H1 (cell line): ENCODE results near the gene TRIM75. TPM values are rescaled to one million over a fixed set of nuclear protein-coding genes. Genes with fewer than 3 reads are reported as not detected.

Experiments used
- CHD7 ChIP-seq: fragments of 300-600 bp; sonication (generic); IDR thresholded peaks from 2 replicates; pipeline ENCODE4 v1.7.1; 2012; ENCODE audit warnings: low read length, moderate library complexity, mild to moderate bottlenecking, inconsistent platforms; ENCODE audit not compliant: insufficient replicate concordance
- YY1 ChIP-seq: IDR thresholded peaks from 2 replicates; pipeline ENCODE4 v1.6.1; 2011; ENCODE audit warnings: low read depth, mild to moderate bottlenecking, low read length
- polyA plus RNA-seq, 7 experiments: library from polyadenylated mRNA; depleted of rRNA in 3 of 7; stranded (reverse) in 5 of 7; unstranded in 2 of 7; fragments of >200 nt in 5 of 7; fragments of 200-250 nt in 2 of 7; gene quantifications; 1 replicate in 5 of 7; 2 replicates in 1 of 7; 4 replicates in 1 of 7; pipeline versions ENCODE4 v1.2.1 to v1.2.3, GENCODE V29; 2011 to 2013; ENCODE audit warnings: missing spikeins in 2 of 7, mixed read lengths in 2 of 7
- total RNA-seq: library from RNA; stranded (reverse); fragmentation: NEBNext Ultra II Directional; extraction: Animal tissue kit (Norgen Biotek cat#: 25700); gene quantifications from 2 replicates; pipeline ENCODE4 v1.2.1, GENCODE V29; 2021

TRIM75 gene
- total and polyA plus RNA-seq, 2 of the 8 experiments (the other 6 are each of a cell fraction or from before 2014, with no cell fraction given), result not detected

DNA sequence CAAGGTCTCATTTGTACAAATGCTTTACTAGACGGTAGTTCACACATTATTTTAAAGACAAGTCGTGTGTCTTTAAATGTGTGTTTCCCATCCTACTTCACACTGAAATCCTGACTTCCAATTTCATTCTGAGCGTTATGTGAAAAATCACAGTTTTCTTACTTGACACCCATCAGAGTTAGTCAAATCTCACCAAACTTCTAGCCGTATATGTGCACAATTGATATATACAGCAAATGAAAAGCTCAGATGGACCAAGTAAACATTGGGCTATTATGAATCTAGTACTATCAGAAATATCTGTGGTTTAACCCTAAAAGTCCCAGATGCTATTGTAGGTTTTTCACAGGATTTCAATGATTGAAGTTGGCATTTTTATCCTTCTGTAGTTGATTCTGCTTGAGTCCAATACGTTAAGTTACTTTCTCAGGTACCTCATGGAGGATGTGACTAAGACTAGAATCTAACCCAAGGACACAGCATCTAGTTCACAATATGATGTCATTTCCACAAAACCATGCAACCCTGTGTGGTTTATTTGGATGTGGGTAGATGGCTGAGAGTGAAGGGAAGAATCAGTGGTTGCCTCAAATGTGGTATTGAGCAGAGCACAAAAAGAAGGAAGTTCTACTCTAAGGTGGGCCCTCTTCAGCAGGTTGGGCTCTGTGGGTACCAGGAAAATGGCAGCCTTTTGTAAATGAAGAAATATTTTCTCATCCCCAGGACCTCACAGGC is 44.0 kb upstream of the TRIM75 start (continued):
- TF ChIP-seq CHD7, result no peak
- TF ChIP-seq YY1, result no peak
